ENCODE data around the gene SMIM1. TPM values are rescaled to one million over a fixed set of nuclear protein-coding genes. Genes with fewer than 3 reads are reported as not detected.

The SMIM1 gene
- total and polyA plus RNA-seq, 9 of the 15 experiments (the other 6 are each of a cell fraction or from before 2014, with no cell fraction given), result 2.3 to 125 (median 24.3) TPM

GRCh38 chr1:3817821-3818597, 45.5 kb downstream of the SMIM1 start:
- intact Hi-C loops (cut with micrococcal nuclease) (no loop called here), in situ Hi-C loops (cut with MboI) (no loop called here)
- TF ChIP-seq ZNF639 (CRISPR knock-in tag; conservative IDR thresholded peaks at IDR 0.05 in 1 of 2, IDR thresholded peaks at IDR 0.05 in 1 of 2), result no peak
- no peak for TF ChIP-seq TCF7 (IDR thresholded peaks at IDR 0.05; ENCODE audit: borderline replicate concordance)
- TF ChIP-seq SREBF1 (IDR thresholded peaks at IDR 0.05; ENCODE audit: borderline replicate concordance, low read depth, low read length), result no peak
- TF ChIP-seq KDM4B (IDR thresholded peaks at IDR 0.05; ENCODE audit: borderline replicate concordance in 2 of 2, low read depth in 1 of 2), result no peak
- TF ChIP-seq FUS (optimal IDR thresholded peaks at IDR 0.05; ENCODE audit: low read depth, low read length), result no peak
- TF ChIP-seq CTCF (IDR thresholded peaks at IDR 0.05 in 2 of 3, conservative IDR thresholded peaks at IDR 0.05 in 1 of 3; ENCODE audit: insufficient read depth in 2 of 3, low read depth in 1 of 3, low read length in 3 of 3), result no peak
- TF ChIP-seq PHF20 (IDR thresholded peaks at IDR 0.05; ENCODE audit: partially characterized antibody), result no peak
- no peak for TF ChIP-seq SIN3A (IDR thresholded peaks at IDR 0.05; ENCODE audit: borderline replicate concordance in 2 of 2, control insufficient read depth in 1 of 2, low read depth in 2 of 2, low read length in 2 of 2)
- TF ChIP-seq MED1 (CRISPR knock-in tag; IDR thresholded peaks at IDR 0.05; ENCODE audit: borderline replicate concordance), result no peak
- no peak for TF ChIP-seq CREB3 (tag; conservative IDR thresholded peaks at IDR 0.05; ENCODE audit: low read depth)
- TF ChIP-seq RB1 (IDR thresholded peaks at IDR 0.05; ENCODE audit: low read depth), result no peak
- Histone ChIP-seq H3K9me3 (replicated peaks; ENCODE audit: control insufficient read depth, insufficient read depth, low read depth, low read length) (no peaks in the 10 kb centered on the region), H3K4me2 (ENCODE audit: insufficient read depth, low read length) (no peak overlapping the region), H4K20me1 (replicated peaks; ENCODE audit: control insufficient read depth, insufficient read depth, low read length) (no peaks in the 10 kb centered on the region), H3K27me3 (ENCODE audit: control insufficient read depth in 2 of 2, insufficient read depth in 2 of 2, low read length in 2 of 2) (no peaks in the 10 kb centered on the region), H3K9ac (ENCODE audit: insufficient read depth in 1 of 2, low read depth in 2 of 2, low read length in 2 of 2) (peak overlapping the region in 1 of 2 experiments; percentile 22; a peak in 2 of 4 replicates), H2AFZ (ENCODE audit: low read depth, low read length) (no peak overlapping the region), H3K79me2 (ENCODE audit: control insufficient read depth, insufficient read depth, low read length) (no peaks in the 10 kb centered on the region), H3K9me1 (ENCODE audit: control insufficient read depth, insufficient read depth, low read length) (peaks cover 7% of the 10 kb centered on the region), H3K4me3 (no peak overlapping the region), H3K27ac (ENCODE audit: extremely low read depth, low read depth, low read length) (no peak overlapping the region), H3K4me1 (replicated peaks in 1 of 2; ENCODE audit: control insufficient read depth in 2 of 2, insufficient read depth in 2 of 2, low read length in 2 of 2) (peaks cover 7 to 33% of the 10 kb centered on the region in 2 experiments; a peak in 4 of 5 replicates), H3K36me3 (ENCODE audit: control insufficient read depth, insufficient read depth, low read length) (peaks cover 38% of the 10 kb centered on the region; the same call in 2 of the 3 replicates)
- WGBS (ENCODE audit: insufficient coverage, low coverage, missing lambda C conversion rate), result 83% methylated on average over 28 of the region's 28 CpGs
- ATAC-seq (no peak), FAIRE-seq (no peak), DNase-seq (ENCODE audit: extremely low read depth in 1 of 4, low spot score in 3 of 4) (no peak)
- ChIA-PET POLR2A (interaction anchor here (0.6 to 0.7 kb wide), 2 partner anchors 12 to 20 kb away, joined by 3 to 4 read pairs; no protein-coding TSS in a partner anchor), CTCF (ENCODE audit: low intra/inter-chr PET ratio) (no interaction called here)
- BruUV-seq (replicated peaks), result no TSS peak
